Liver (tissue), 3 donors: ENCODE measurements around the gene QKI.

ENCODE experiments used
- EGR1 ChIP-seq, 2 donors: IDR thresholded peaks; 2 replicates each; pipeline ENCODE4 v1.6.1; 2016 to 2018; ENCODE audit warnings: antibody characterized with exemption in 2 of 2, low read depth in 2 of 2
- FOXA1 ChIP-seq: IDR thresholded peaks from 2 replicates; pipeline ENCODE4 v1.6.1; 2016; ENCODE audit warnings: antibody characterized with exemption
- SP1 ChIP-seq: IDR thresholded peaks from 2 replicates; pipeline ENCODE4 v1.6.1; 2018; ENCODE audit warnings: antibody characterized with exemption, mild to moderate bottlenecking
- TF ChIP-seq, protein P1 (sequence below): fragments of 150-350 bp; IDR thresholded peaks from 2 replicates; pipeline ENCODE4 v1.5.1; 2017; ENCODE audit warnings: improper control_type of control experiment, low read depth, low read length; ENCODE audit not compliant: missing input control
- TF ChIP-seq, protein P2 (sequence below): IDR thresholded peaks from 2 replicates; pipeline ENCODE4 v1.6.1; 2016; ENCODE audit warnings: antibody characterized with exemption
- TF ChIP-seq, protein P3 (sequence below): IDR thresholded peaks from 2 replicates; pipeline ENCODE4 v1.6.1; 2016; ENCODE audit warnings: antibody characterized with exemption, mild to moderate bottlenecking
- TF ChIP-seq, protein P4 (sequence below): IDR thresholded peaks from 2 replicates; pipeline ENCODE4 v1.6.1; 2016; ENCODE audit warnings: antibody characterized with exemption
- donor health status: healthy.
- donor health status: healthy.

DNA sequence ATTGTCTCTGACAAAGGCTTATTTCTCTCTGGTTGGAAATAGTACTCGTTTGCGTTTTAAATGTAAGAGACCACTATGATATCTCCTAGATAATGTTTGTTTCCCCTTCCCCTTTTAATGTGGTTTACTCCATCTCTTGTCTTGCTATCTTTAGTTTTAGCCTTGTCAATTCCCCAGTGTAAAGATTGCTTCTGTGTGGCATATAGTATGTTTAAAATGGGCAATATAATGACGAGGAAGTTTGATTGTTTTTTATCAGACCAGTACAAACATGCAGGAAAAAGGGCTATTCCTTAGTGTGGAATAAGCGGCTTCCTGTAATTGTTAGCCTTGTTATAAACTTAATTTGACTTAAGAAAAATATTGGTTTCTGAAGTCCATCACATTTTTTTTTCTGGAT lies 3.1 kb downstream of the QKI start:
- TF ChIP-seq SP1 (no peak), EGR1 (IDR thresholded peaks at IDR 0.05; ENCODE audit: low read depth in 2 of 2) (no peak), FOXA1 (no peak)
- TF ChIP-seq, protein P1, sequence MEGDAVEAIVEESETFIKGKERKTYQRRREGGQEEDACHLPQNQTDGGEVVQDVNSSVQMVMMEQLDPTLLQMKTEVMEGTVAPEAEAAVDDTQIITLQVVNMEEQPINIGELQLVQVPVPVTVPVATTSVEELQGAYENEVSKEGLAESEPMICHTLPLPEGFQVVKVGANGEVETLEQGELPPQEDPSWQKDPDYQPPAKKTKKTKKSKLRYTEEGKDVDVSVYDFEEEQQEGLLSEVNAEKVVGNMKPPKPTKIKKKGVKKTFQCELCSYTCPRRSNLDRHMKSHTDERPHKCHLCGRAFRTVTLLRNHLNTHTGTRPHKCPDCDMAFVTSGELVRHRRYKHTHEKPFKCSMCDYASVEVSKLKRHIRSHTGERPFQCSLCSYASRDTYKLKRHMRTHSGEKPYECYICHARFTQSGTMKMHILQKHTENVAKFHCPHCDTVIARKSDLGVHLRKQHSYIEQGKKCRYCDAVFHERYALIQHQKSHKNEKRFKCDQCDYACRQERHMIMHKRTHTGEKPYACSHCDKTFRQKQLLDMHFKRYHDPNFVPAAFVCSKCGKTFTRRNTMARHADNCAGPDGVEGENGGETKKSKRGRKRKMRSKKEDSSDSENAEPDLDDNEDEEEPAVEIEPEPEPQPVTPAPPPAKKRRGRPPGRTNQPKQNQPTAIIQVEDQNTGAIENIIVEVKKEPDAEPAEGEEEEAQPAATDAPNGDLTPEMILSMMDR, result no peak
- TF ChIP-seq, protein P2, sequence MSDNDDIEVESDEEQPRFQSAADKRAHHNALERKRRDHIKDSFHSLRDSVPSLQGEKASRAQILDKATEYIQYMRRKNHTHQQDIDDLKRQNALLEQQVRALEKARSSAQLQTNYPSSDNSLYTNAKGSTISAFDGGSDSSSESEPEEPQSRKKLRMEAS, result no peak
- TF ChIP-seq, protein P3, sequence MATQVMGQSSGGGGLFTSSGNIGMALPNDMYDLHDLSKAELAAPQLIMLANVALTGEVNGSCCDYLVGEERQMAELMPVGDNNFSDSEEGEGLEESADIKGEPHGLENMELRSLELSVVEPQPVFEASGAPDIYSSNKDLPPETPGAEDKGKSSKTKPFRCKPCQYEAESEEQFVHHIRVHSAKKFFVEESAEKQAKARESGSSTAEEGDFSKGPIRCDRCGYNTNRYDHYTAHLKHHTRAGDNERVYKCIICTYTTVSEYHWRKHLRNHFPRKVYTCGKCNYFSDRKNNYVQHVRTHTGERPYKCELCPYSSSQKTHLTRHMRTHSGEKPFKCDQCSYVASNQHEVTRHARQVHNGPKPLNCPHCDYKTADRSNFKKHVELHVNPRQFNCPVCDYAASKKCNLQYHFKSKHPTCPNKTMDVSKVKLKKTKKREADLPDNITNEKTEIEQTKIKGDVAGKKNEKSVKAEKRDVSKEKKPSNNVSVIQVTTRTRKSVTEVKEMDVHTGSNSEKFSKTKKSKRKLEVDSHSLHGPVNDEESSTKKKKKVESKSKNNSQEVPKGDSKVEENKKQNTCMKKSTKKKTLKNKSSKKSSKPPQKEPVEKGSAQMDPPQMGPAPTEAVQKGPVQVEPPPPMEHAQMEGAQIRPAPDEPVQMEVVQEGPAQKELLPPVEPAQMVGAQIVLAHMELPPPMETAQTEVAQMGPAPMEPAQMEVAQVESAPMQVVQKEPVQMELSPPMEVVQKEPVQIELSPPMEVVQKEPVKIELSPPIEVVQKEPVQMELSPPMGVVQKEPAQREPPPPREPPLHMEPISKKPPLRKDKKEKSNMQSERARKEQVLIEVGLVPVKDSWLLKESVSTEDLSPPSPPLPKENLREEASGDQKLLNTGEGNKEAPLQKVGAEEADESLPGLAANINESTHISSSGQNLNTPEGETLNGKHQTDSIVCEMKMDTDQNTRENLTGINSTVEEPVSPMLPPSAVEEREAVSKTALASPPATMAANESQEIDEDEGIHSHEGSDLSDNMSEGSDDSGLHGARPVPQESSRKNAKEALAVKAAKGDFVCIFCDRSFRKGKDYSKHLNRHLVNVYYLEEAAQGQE, result no peak
- TF ChIP-seq, protein P4, sequence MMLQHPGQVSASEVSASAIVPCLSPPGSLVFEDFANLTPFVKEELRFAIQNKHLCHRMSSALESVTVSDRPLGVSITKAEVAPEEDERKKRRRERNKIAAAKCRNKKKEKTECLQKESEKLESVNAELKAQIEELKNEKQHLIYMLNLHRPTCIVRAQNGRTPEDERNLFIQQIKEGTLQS, result no peak
